ENCODE data around the gene SEC24B.

DNA sequence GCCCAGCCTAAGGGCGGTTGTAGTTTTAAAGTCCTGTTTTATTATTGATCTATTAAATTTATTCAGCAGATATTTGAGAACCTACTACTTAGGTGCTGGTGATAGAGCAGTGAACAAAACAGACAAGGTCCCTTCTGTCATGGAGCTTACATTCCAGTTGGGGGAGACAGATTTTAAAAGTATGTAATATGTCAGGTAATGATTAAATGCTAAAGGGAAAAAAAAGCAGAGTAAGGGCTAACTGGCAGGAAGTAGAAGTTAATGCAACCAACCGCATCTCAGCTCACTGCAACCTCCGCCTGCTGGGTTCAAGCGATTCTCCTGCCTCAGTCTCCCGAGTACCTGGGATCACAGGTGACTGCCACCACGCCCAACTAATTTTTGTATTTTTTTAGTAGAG lies 118.6 kb downstream of the SEC24B start:
- TF ChIP-seq, protein P1, sequence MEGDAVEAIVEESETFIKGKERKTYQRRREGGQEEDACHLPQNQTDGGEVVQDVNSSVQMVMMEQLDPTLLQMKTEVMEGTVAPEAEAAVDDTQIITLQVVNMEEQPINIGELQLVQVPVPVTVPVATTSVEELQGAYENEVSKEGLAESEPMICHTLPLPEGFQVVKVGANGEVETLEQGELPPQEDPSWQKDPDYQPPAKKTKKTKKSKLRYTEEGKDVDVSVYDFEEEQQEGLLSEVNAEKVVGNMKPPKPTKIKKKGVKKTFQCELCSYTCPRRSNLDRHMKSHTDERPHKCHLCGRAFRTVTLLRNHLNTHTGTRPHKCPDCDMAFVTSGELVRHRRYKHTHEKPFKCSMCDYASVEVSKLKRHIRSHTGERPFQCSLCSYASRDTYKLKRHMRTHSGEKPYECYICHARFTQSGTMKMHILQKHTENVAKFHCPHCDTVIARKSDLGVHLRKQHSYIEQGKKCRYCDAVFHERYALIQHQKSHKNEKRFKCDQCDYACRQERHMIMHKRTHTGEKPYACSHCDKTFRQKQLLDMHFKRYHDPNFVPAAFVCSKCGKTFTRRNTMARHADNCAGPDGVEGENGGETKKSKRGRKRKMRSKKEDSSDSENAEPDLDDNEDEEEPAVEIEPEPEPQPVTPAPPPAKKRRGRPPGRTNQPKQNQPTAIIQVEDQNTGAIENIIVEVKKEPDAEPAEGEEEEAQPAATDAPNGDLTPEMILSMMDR (IDR thresholded peaks at IDR 0.05; ENCODE audit: insufficient read depth, low read depth, low read length), result no peak
- TF ChIP-seq EZH2 (IDR thresholded peaks at IDR 0.05; ENCODE audit: insufficient read depth, low read length), result no peak
